ENCODE data around the gene SLC2A5.
"Not testable (repeated sequence)": the region's sequence is repeated elsewhere in the genome, so short reads cannot be mapped to it uniquely, and the experiment has no call there.

SLC2A5 gene

GRCh38 chr1:9035226-9035625, 34.2 kb downstream of the SLC2A5 start:
- DNase-seq (ENCODE audit: low spot score) = no peak

GRCh38 chr1:9033363-9033762, 36.1 kb downstream of the SLC2A5 start:
- DNase-seq (ENCODE audit: low spot score) = no peak

GRCh38 chr1:9031484-9032259, 37.8 kb downstream of the SLC2A5 start:
- DNase-seq (ENCODE audit: low spot score) = no peak

GRCh38 chr1:9031077-9031476, 38.4 kb downstream of the SLC2A5 start:
- not testable (repeated sequence) for DNase-seq (ENCODE audit: low spot score)

- no peak for DNase-seq (ENCODE audit: low spot score)
Measured at GRCh38 chr1:9028921-9029705, 40.3 kb downstream of the SLC2A5 start.

GRCh38 chr1:9027307-9027706, 42.1 kb downstream of the SLC2A5 start:
- DNase-seq (ENCODE audit: low spot score) = no peak

GRCh38 chr1:9025449-9025848, 44.0 kb downstream of the SLC2A5 start:
- DNase-seq (ENCODE audit: low spot score) = no peak

GRCh38 chr1:9024837-9025236, 44.6 kb downstream of the SLC2A5 start:
- DNase-seq (ENCODE audit: low spot score) = no peak

GRCh38 chr1:9022773-9023172, 46.7 kb downstream of the SLC2A5 start:
- no peak for DNase-seq (ENCODE audit: low spot score)

- DNase-seq (ENCODE audit: low spot score) = not testable (repeated sequence)
Measured at GRCh38 chr1:9022026-9022738, 47.3 kb downstream of the SLC2A5 start.

- DNase-seq (ENCODE audit: low spot score) = no peak
Measured at GRCh38 chr1:9020305-9020704, 49.1 kb downstream of the SLC2A5 start.

- no peak for DNase-seq (ENCODE audit: low spot score)
Measured at GRCh38 chr1:9019896-9020295, 49.5 kb downstream of the SLC2A5 start.

GRCh38 chr1:9018333-9018732, 51.1 kb downstream of the SLC2A5 start:
- no peak for DNase-seq (ENCODE audit: low spot score)

- no peak for DNase-seq (ENCODE audit: low spot score)
Measured at GRCh38 chr1:9016455-9016854, 53.0 kb downstream of the SLC2A5 start.

GRCh38 chr1:9014475-9015375, 54.7 kb downstream of the SLC2A5 start:
- DNase-seq (ENCODE audit: low spot score) = no peak

GRCh38 chr1:9013819-9014218, 55.6 kb downstream of the SLC2A5 start:
- no peak for DNase-seq (ENCODE audit: low spot score)

GRCh38 chr1:9010781-9011323, 58.6 kb downstream of the SLC2A5 start:
- no peak for DNase-seq (ENCODE audit: low spot score)

- peak; percentile 24 for DNase-seq (ENCODE audit: low spot score)
Measured at GRCh38 chr1:9009438-9010370, 59.7 kb downstream of the SLC2A5 start.

GRCh38 chr1:9008236-9008635, 61.2 kb downstream of the SLC2A5 start:
- no peak for DNase-seq (ENCODE audit: low spot score)

- no peak for DNase-seq (ENCODE audit: low spot score)
Measured at GRCh38 chr1:9006956-9007615, 62.3 kb downstream of the SLC2A5 start.
